GM21825 (cell line): ENCODE results near the gene ANKFN1.

Source experiments
- ATAC-seq: cut with Tn5 transposase; IDR thresholded peaks from one replicate; pipeline ENCODE4 v1.9.1; 2021; ENCODE audit warnings: mild to moderate bottlenecking, moderate library complexity; ENCODE audit not compliant: unreplicated experiment

ANKFN1 gene

DNA sequence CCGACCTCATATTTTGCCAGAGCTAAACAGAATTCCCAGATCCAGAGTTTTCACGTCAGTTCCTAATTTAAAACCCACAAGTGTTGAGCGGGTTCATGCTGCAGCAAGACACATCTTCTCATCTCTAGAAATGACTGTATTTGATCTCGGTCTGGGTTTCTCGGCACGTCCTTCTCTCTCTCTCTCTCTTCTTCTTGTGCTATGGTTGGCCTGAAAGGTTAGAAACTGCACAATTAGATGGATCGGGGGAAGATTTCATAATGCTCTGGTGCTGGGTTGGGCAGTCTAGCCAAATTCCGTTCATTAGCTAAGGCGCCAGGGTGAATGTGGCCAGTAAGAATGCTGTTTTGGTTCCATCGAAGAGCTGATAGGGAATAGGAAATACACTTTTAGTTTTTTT, 281.3 kb downstream of the ANKFN1 start:
- no peak for ATAC-seq

GRCh38 chr17:56436142-56436541, 282.9 kb downstream of the ANKFN1 start:
- ATAC-seq = no peak

- ATAC-seq = no peak
Measured at GRCh38 chr17:56440419-56440818, 287.1 kb downstream of the ANKFN1 start.

DNA sequence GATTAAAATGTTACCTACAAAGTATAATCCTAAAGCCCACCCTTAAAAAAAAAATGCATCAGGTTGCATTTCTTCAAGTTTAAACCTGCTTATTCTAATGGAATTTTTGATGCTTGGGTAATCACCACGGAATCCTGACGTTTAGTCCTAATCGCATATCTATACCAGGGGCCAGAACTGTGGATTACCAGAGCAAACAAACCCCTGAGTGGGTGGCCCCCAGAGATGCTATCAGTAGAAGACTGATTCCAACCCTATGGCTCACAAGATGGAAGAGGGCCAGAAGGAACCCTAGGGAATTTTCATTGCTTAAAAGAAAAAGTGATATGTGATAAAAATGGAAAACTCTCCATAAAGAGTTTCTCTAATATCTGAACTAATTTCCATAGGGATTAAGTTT, 288.0 kb downstream of the ANKFN1 start:
- ATAC-seq = no peak

- ATAC-seq = no peak
Measured at GRCh38 chr17:56445692-56446411, 292.6 kb downstream of the ANKFN1 start.

- ATAC-seq = no peak
Measured at GRCh38 chr17:56447171-56447570, 293.9 kb downstream of the ANKFN1 start.

DNA sequence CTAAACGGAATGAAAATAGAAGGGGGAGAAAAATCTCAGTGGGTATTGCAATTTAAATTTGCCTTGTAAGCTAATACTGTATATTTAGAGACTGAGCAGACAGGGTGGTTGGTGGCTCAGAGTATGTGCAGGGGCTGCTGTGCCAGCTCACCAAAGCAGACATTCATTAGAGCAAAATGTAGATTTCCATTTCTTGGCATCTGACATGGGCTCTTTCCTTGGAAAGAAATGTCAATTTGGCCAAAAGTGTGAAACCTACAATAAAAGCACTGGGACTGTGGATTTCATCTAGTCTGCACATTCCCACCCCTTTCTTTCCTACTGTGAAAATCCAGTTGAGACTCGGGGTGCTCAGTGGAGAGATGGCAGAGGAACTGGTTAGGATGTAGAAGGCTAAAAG, 295.1 kb downstream of the ANKFN1 start:
- ATAC-seq = no peak

DNA sequence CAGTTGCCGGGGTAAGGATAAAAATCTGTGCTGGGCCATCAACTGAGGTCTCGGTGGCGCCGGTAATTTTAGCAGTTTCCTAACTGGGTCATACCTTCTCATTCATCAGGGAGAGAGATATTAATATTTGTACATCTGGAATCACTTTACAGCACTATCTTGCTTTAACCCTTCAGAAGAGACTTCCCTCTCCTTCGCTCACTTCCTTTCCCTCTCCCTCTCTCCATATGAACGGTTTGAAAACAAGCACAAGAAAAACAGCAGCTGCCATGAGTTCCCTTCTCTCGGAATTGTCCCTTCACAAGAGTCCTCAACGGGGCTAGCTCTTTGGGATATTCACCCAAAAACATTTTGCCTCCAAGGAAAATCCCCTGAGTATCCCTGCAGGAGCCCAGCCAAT, 295.9 kb downstream of the ANKFN1 start:
- ATAC-seq = no peak

GRCh38 chr17:56451629-56452028, 298.4 kb downstream of the ANKFN1 start:
- ATAC-seq = no peak

DNA sequence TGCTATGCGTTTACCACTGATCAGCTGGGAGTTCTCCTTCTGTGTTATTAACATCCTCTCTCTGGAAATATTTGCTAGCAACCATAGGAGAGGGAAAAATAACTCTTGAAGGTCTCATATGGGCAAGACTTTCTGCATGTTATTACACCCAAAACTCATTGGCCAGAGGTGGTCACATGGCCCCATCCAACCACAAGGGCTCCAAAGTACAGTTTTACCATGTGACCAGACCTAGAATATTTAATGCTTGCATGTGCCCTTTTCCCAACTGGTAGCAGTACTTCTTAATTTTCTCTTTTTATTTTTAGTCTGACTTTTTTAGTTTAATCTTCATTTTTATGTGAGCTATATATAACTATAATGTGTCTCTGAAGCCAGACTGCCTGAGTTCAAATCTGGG, 299.2 kb downstream of the ANKFN1 start:
- ATAC-seq = no peak

GRCh38 chr17:56457501-56457900, 304.2 kb downstream of the ANKFN1 start:
- ATAC-seq = no peak

DNA sequence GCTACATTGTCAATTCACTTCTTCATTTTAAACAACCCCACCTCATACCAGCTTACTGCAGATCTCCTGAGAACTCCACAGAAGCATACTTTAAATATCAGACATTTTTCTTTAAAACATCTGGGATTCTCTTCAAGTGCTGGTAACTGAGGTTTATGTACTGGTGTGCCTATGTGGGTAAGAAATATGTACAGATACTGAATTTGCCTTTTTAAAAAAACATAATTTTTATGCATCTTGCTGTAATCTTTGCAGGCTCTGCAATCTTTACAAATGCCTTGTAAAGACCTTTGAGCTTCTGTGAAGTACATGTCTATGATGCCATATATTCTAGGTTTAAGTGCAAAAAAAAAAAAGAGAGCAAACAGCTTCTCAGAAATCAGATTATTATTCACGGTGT, 312.6 kb downstream of the ANKFN1 start:
- no peak for ATAC-seq

- no peak for ATAC-seq
Measured at GRCh38 chr17:56468840-56469239, 315.6 kb downstream of the ANKFN1 start.

GRCh38 chr17:56471696-56472095, 318.4 kb downstream of the ANKFN1 start:
- no peak for ATAC-seq

- ATAC-seq = no peak
Measured at GRCh38 chr17:56475116-56475515, 321.8 kb downstream of the ANKFN1 start.

- no peak for ATAC-seq
Measured at GRCh38 chr17:56478836-56479447, 325.7 kb downstream of the ANKFN1 start.

- ATAC-seq = no peak
Measured at GRCh38 chr17:56480501-56480900, 327.2 kb downstream of the ANKFN1 start.

- no peak for ATAC-seq
Measured at GRCh38 chr17:56481659-56482058, 328.4 kb downstream of the ANKFN1 start.

- no peak for ATAC-seq
Measured at GRCh38 chr17:56482229-56482628, 329.0 kb downstream of the ANKFN1 start.

GRCh38 chr17:56486732-56487131, 333.5 kb downstream of the ANKFN1 start:
- ATAC-seq = no peak

DNA sequence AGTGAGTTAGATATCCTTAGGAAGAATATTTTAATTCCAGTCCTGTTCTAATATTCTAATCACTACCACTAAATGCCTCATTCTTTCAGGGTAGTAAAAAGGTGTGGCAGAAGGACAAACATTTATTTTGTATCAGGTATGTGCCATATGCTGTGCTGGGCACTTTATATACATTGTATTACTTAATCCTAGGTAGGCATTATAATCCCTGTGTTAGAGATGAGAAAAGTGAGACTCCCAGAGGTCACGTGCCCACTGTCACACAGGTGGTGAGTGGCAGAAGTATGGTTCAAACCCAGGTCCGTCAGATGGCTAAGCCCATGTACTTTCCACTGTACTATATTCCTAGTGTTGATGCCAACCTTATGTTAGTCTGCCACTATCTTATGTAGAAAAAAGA, 335.5 kb downstream of the ANKFN1 start:
- no peak for ATAC-seq

GRCh38 chr17:56489980-56490379, 336.7 kb downstream of the ANKFN1 start:
- ATAC-seq = no peak

DNA sequence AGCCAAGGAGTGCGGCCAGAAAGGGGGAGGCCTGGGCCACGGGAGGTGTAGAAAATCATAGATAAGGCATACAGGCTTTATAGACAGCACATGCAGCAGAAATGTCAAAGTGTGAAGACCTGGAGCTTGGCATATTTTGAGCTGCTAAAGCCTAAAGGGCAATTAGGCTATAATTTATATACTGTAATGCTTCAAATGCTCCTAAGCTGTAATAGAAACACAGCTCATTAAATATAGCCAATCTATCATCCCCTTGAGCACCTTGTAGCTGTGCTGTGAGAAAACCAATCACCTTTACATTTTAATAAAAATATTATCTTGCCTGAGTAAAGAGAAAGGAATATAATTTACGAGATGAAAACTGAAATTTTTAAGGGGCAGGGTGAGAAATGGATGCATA, 342.3 kb downstream of the ANKFN1 start:
- no peak for ATAC-seq
